ENCODE data around the gene AP1G1. TPM values are rescaled to one million over a fixed set of nuclear protein-coding genes. Genes with fewer than 3 reads are reported as not detected.

The AP1G1 gene
- total and polyA plus RNA-seq, 2 of the 8 experiments (the other 6 are each of a cell fraction or from before 2014, with no cell fraction given): 43.9 to 68.4 TPM

- TF ChIP-seq CHD7 (IDR thresholded peaks at IDR 0.05; ENCODE audit: insufficient replicate concordance, low read length) (no peak), EGR1 (IDR thresholded peaks at IDR 0.05; ENCODE audit: borderline replicate concordance, low read depth, low read length) (no peak), CTBP2 (IDR thresholded peaks at IDR 0.05; ENCODE audit: borderline replicate concordance, insufficient read depth, insufficient read length, low read length) (no peak), CEBPB (IDR thresholded peaks at IDR 0.05; ENCODE audit: low read depth, low read length) (no peak)
Observed at GRCh38 chr16:71852158-71852557, 43.5 kb upstream of the AP1G1 start (continued).
